Measurements from ENCODE around the gene GYPC.

DNA sequence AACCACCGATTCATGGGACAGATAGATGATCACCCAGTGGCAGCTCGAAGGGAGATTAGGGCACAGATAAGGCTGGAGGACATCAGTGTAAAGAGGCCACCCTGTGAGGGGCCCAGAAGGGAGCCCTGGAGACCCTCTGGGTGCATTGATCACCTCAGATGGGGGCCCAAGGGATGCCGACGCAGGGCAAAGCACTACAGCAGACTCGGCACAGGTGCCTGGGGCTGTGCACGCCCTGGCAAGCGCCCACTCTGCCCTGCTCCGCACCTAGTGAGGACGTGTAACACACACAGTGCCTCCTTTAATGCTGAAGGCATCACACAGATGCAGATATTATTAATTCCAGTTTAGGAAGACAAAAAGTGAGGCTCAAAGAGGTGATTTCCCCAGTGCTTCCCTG lies 9.5 kb downstream of the GYPC start:
- TF ChIP-seq, protein P1, sequence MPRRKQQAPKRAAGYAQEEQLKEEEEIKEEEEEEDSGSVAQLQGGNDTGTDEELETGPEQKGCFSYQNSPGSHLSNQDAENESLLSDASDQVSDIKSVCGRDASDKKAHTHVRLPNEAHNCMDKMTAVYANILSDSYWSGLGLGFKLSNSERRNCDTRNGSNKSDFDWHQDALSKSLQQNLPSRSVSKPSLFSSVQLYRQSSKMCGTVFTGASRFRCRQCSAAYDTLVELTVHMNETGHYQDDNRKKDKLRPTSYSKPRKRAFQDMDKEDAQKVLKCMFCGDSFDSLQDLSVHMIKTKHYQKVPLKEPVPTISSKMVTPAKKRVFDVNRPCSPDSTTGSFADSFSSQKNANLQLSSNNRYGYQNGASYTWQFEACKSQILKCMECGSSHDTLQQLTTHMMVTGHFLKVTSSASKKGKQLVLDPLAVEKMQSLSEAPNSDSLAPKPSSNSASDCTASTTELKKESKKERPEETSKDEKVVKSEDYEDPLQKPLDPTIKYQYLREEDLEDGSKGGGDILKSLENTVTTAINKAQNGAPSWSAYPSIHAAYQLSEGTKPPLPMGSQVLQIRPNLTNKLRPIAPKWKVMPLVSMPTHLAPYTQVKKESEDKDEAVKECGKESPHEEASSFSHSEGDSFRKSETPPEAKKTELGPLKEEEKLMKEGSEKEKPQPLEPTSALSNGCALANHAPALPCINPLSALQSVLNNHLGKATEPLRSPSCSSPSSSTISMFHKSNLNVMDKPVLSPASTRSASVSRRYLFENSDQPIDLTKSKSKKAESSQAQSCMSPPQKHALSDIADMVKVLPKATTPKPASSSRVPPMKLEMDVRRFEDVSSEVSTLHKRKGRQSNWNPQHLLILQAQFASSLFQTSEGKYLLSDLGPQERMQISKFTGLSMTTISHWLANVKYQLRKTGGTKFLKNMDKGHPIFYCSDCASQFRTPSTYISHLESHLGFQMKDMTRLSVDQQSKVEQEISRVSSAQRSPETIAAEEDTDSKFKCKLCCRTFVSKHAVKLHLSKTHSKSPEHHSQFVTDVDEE (CRISPR knock-in tag; IDR thresholded peaks at IDR 0.05), result no peak
- no peak for TF ChIP-seq GLIS3 (CRISPR knock-in tag; IDR thresholded peaks at IDR 0.05)
- TF ChIP-seq ZFP30 (CRISPR knock-in tag; IDR thresholded peaks at IDR 0.05), result no peak
- no peak for TF ChIP-seq ZNF8 (CRISPR knock-in tag; IDR thresholded peaks at IDR 0.05)

Data from SK-N-SH treated with all-trans-retinoic acid at 6 μM for 48 hours (cell line).